ENCODE results near the gene MPL.

MPL gene

GRCh38 chr1:43321331-43321891, 16.2 kb upstream of the MPL start:
- TF ChIP-seq CTCF (conservative IDR thresholded peaks at IDR 0.05; ENCODE audit: low read depth), result no peak
- no peak overlapping the region for H3K27ac ChIP-seq
- ChIA-PET POLR2A (ENCODE audit: low non-redundant PET) (no interaction called here), CTCF (interaction anchor here (0.6 kb wide), 1 partner anchor 441 kb away, joined by 4 read pairs; no protein-coding TSS in a partner anchor)
- no peak for DNase-seq (ENCODE audit: low spot score)

GRCh38 chr1:43322506-43322905, 15.1 kb upstream of the MPL start:
- CTCF ChIA-PET, result interaction anchor here (0.6 kb wide), 2 partner anchors 37 to 409 kb away, joined by 3 to 5 read pairs; no protein-coding TSS in a partner anchor

GRCh38 chr1:43324810-43325209, 12.8 kb upstream of the MPL start:
- ChIA-PET POLR2A (ENCODE audit: low non-redundant PET) (no interaction called here), CTCF (interaction anchor here (0.7 kb wide), 1 partner anchor 102 kb away, joined by 3 read pairs; no protein-coding TSS in a partner anchor)
- TF ChIP-seq CTCF (conservative IDR thresholded peaks at IDR 0.05; ENCODE audit: low read depth), result no peak
- no peak for DNase-seq (ENCODE audit: low spot score)
- H3K27ac ChIP-seq, result no peak overlapping the region

More at GRCh38 chr1:43322506-43322905, 15.1 kb upstream of the MPL start:
- POLR2A ChIA-PET (ENCODE audit: low non-redundant PET), result no interaction called here
- TF ChIP-seq CTCF (conservative IDR thresholded peaks at IDR 0.05; ENCODE audit: low read depth), result no peak
- DNase-seq (ENCODE audit: low spot score), result no peak
- H3K27ac ChIP-seq, result no peak overlapping the region

- H3K27ac ChIP-seq, result no peak overlapping the region
- ChIA-PET CTCF (interaction anchor here (0.5 kb wide), 1 partner anchor 18 kb away, joined by 3 read pairs; no protein-coding TSS in a partner anchor), POLR2A (ENCODE audit: low non-redundant PET) (no interaction called here)
- no peak for TF ChIP-seq CTCF (conservative IDR thresholded peaks at IDR 0.05; ENCODE audit: low read depth)
- no peak for DNase-seq (ENCODE audit: low spot score)
Observed at GRCh38 chr1:43325381-43325780, 12.2 kb upstream of the MPL start.

- ChIA-PET POLR2A (ENCODE audit: low non-redundant PET) (no interaction called here), CTCF (no interaction called here)
- no peak for DNase-seq (ENCODE audit: low spot score)
- no peak overlapping the region for H3K27ac ChIP-seq
- TF ChIP-seq CTCF (conservative IDR thresholded peaks at IDR 0.05; ENCODE audit: low read depth), result no peak
Observed at GRCh38 chr1:43327549-43328292, 9.9 kb upstream of the MPL start.

GRCh38 chr1:43329995-43330751, 7.4 kb upstream of the MPL start:
- CTCF ChIA-PET, result no interaction called here
- H3K27ac ChIP-seq, result no peak overlapping the region
- TF ChIP-seq CTCF (conservative IDR thresholded peaks at IDR 0.05; ENCODE audit: low read depth), result no peak
- POLR2A ChIA-PET (ENCODE audit: low non-redundant PET), result no interaction called here
- DNase-seq (ENCODE audit: low spot score), result peak; percentile 38
